ENCODE data around the gene SAMD4B.

GRCh38 chr19:39327363-39328045, 14.7 kb upstream of the SAMD4B start:
- no peak for TF ChIP-seq CTCF (IDR thresholded peaks at IDR 0.05)
- no peak for TF ChIP-seq POLR2A (IDR thresholded peaks at IDR 0.05)
